IMR-90 (cell line): ENCODE results near the gene PLXNA3. TPM values are rescaled to one million over a fixed set of nuclear protein-coding genes. Genes with fewer than 3 reads are reported as not detected.
A peak's percentile ranks its signal among the peaks of the same experiment; 100 is the strongest.

Experiments
- ATAC-seq: fragments of 200-7000 bp; cut with Tn5 transposase; 2 replicates; pipeline ENCODE4 v1.9.1; 2020; ENCODE audit warnings: low read depth, mild to moderate bottlenecking, moderate library complexity
- BruUV-seq: library from RNA; stranded (reverse); fragments of 400-500 nt; replicated peaks from 2 replicates; lab custom pipeline; 2021; lab: Mats Ljungman, UMichigan
- CTCF ChIA-PET: fragments of 300-600 bp; formaldehyde crosslinking; extraction: SDS; loops from one replicate; lab custom pipeline; 2021; ENCODE audit warnings: antibody characterized with exemption; lab: Yijun Ruan, JAX
- POLR2A ChIA-PET: fragments of 300-600 bp; sonication (Branson Sonifier 250); formaldehyde crosslinking; loops from one replicate; lab custom pipeline; 2022; ENCODE audit warnings: antibody characterized with exemption; ENCODE audit not compliant: unreplicated experiment; lab: Charles Lee
- DNase-seq: peaks from one replicate; pipeline ENCODE4 v3.0.0; 2013
- H2AFZ ChIP-seq: replicated peaks from 2 replicates; pipeline ENCODE3; 2013; ENCODE audit warnings: low read length, mild to moderate bottlenecking; ENCODE audit not compliant: poor library complexity
- H2AK5ac ChIP-seq: 2 replicates; pipeline ENCODE4 v1.6.1; 2013; ENCODE audit warnings: low read depth, low read length, inconsistent platforms
- H2AK9ac ChIP-seq: replicated peaks from 2 replicates; pipeline ENCODE3; 2013; ENCODE audit warnings: mild to moderate bottlenecking, low read depth, low read length, moderate library complexity; ENCODE audit not compliant: poor library complexity
- H2BK120ac ChIP-seq: 2 replicates; pipeline ENCODE4 v1.6.1; 2013; ENCODE audit warnings: low read depth, low read length, inconsistent platforms
- H2BK15ac ChIP-seq: 3 replicates; pipeline ENCODE4 v1.6.1; 2013; ENCODE audit warnings: low read depth, low read length, inconsistent platforms
- H2BK20ac ChIP-seq: 2 replicates; pipeline ENCODE4 v1.6.1; 2013; ENCODE audit warnings: low read depth, mild to moderate bottlenecking, inconsistent platforms, low read length, moderate library complexity
- H2BK5ac ChIP-seq: 2 replicates; pipeline ENCODE4 v1.6.1; 2013; ENCODE audit warnings: mild to moderate bottlenecking, low read depth, low read length, inconsistent platforms; ENCODE audit not compliant: poor library complexity, severe bottlenecking
- H3K14ac ChIP-seq: replicated peaks from 2 replicates; pipeline ENCODE4 v1.6.1; 2013; ENCODE audit warnings: low read depth, low read length, inconsistent platforms
- H3K18ac ChIP-seq: 2 replicates; pipeline ENCODE4 v1.6.1; 2013; ENCODE audit warnings: low read depth, low read length, control low read depth
- H3K23ac ChIP-seq: 2 replicates; pipeline ENCODE4 v1.6.1; 2013; ENCODE audit warnings: low read depth, low read length, inconsistent platforms
- H3K27ac ChIP-seq: 2 replicates; pipeline ENCODE4 v1.5.1; 2013; ENCODE audit warnings: mild to moderate bottlenecking, control low read depth, low read length; ENCODE audit not compliant: insufficient read depth
- H3K27me3 ChIP-seq: 2 replicates; pipeline ENCODE4 v1.6.1; 2013; ENCODE audit warnings: low read length; ENCODE audit not compliant: control insufficient read depth, insufficient read depth
- H3K36me3 ChIP-seq: 2 replicates; pipeline ENCODE4 v1.6.1; 2013; ENCODE audit warnings: low read length, mixed read lengths; ENCODE audit not compliant: control insufficient read depth, insufficient read depth
- H3K4ac ChIP-seq: 2 replicates; pipeline ENCODE4 v1.6.1; 2013; ENCODE audit warnings: low read depth, low read length, inconsistent platforms
- H3K4me1 ChIP-seq: 2 replicates; pipeline ENCODE4 v1.6.1; 2013; ENCODE audit warnings: low read length, mixed read lengths; ENCODE audit not compliant: control insufficient read depth, insufficient read depth
- H3K4me2 ChIP-seq: 2 replicates; pipeline ENCODE4 v1.6.1; 2013; ENCODE audit warnings: low read depth, mild to moderate bottlenecking, control low read depth, low read length, moderate library complexity
- H3K4me3 ChIP-seq: 2 replicates; pipeline ENCODE4 v1.5.1; 2013; ENCODE audit warnings: low read depth, mild to moderate bottlenecking, control low read depth, low read length, moderate library complexity; ENCODE audit not compliant: insufficient read depth
- H3K56ac ChIP-seq: 2 replicates; pipeline ENCODE4 v1.6.1; 2013; ENCODE audit warnings: low read length, inconsistent platforms; ENCODE audit not compliant: insufficient read depth; ENCODE audit errors: extremely low read depth
- H3K79me1 ChIP-seq, 2 experiments: 2 replicates each; pipeline ENCODE4 v1.6.1; 2013; ENCODE audit warnings: low read length in 2 of 2, inconsistent platforms in 1 of 2, low read depth in 1 of 2
- H3K9ac ChIP-seq: 2 replicates; pipeline ENCODE4 v1.6.1; 2013; ENCODE audit warnings: low read depth, low read length, control low read depth
- H3K9me1 ChIP-seq: 2 replicates; pipeline ENCODE4 v1.6.1; 2013; ENCODE audit warnings: low read length, inconsistent platforms; ENCODE audit not compliant: insufficient read depth
- H3K9me3 ChIP-seq: 2 replicates; pipeline ENCODE4 v1.6.1; 2013; ENCODE audit warnings: low read length; ENCODE audit not compliant: control insufficient read depth, insufficient read depth
- H4K20me1 ChIP-seq: 2 replicates; pipeline ENCODE4 v1.6.1; 2013; ENCODE audit warnings: low read length, inconsistent platforms; ENCODE audit not compliant: insufficient read depth
- H4K5ac ChIP-seq: 2 replicates; pipeline ENCODE4 v1.6.1; 2013; ENCODE audit warnings: mild to moderate bottlenecking, low read depth, low read length, control low read depth
- H4K8ac ChIP-seq, 2 experiments: 2 replicates each; pipeline ENCODE4 v1.6.1; 2013; ENCODE audit warnings: low read depth in 2 of 2, low read length in 2 of 2, control low read depth in 1 of 2, inconsistent platforms in 1 of 2
- H4K91ac ChIP-seq: 2 replicates; pipeline ENCODE4 v1.6.1; 2013; ENCODE audit warnings: low read depth, low read length, inconsistent platforms; ENCODE audit not compliant: insufficient read depth
- BHLHE40 ChIP-seq: fragments of 150-350 bp; IDR thresholded peaks from 2 replicates; pipeline ENCODE4 v1.6.1; 2016; ENCODE audit warnings: mild to moderate bottlenecking, low read depth, low read length
- CEBPB ChIP-seq: IDR thresholded peaks from 2 replicates; pipeline ENCODE4 v1.6.1; 2012; ENCODE audit warnings: low read depth, low read length, improper control_type of control experiment
- CHD1 ChIP-seq: IDR thresholded peaks from 2 replicates; pipeline ENCODE4 v1.6.1; 2012; ENCODE audit warnings: low read depth, low read length, improper control_type of control experiment
- CTCF ChIP-seq: conservative IDR thresholded peaks from 2 replicates; pipeline ENCODE4 v1.5.1; 2012; ENCODE audit warnings: mild to moderate bottlenecking, low read depth, low read length, improper control_type of control experiment
- ELK1 ChIP-seq: fragments of 150-350 bp; IDR thresholded peaks from 2 replicates; pipeline ENCODE4 v1.6.1; 2016; ENCODE audit warnings: low read depth, mild to moderate bottlenecking, low read length, moderate library complexity, borderline replicate concordance
- FOS ChIP-seq: fragments of 150-350 bp; IDR thresholded peaks from 2 replicates; pipeline ENCODE4 v1.6.1; 2016; ENCODE audit warnings: low read depth, low read length
- MAFK ChIP-seq: IDR thresholded peaks from 2 replicates; pipeline ENCODE4 v1.6.1; 2012; ENCODE audit warnings: low read depth, low read length, improper control_type of control experiment
- MAZ ChIP-seq: IDR thresholded peaks from 2 replicates; pipeline ENCODE4 v1.6.1; 2012; ENCODE audit warnings: low read depth, mild to moderate bottlenecking, low read length, improper control_type of control experiment, moderate library complexity, borderline replicate concordance
- MXI1 ChIP-seq: IDR thresholded peaks from 2 replicates; pipeline ENCODE4 v1.6.1; 2012; ENCODE audit warnings: low read depth, mild to moderate bottlenecking, low read length, moderate library complexity, borderline replicate concordance
- NFE2L2 ChIP-seq: fragments of 150-350 bp; IDR thresholded peaks from 2 replicates; pipeline ENCODE4 v1.6.1; 2016; ENCODE audit warnings: low read depth, mild to moderate bottlenecking, low read length
- POLR2A ChIP-seq: IDR thresholded peaks from 2 replicates; pipeline ENCODE4 v1.6.1; 2012; ENCODE audit warnings: mild to moderate bottlenecking, low read depth, low read length
- RAD21 ChIP-seq: IDR thresholded peaks from 2 replicates; pipeline ENCODE4 v1.6.1; 2012; ENCODE audit warnings: low read length, improper control_type of control experiment
- RCOR1 ChIP-seq: IDR thresholded peaks from 2 replicates; pipeline ENCODE4 v1.6.1; 2012; ENCODE audit warnings: mild to moderate bottlenecking, low read length, improper control_type of control experiment; ENCODE audit not compliant: insufficient replicate concordance
- RFX5 ChIP-seq: IDR thresholded peaks from 2 replicates; pipeline ENCODE4 v1.8.0; 2012; ENCODE audit warnings: low read depth, mild to moderate bottlenecking, low read length, moderate library complexity
- SMC3 ChIP-seq: fragments of 150-350 bp; IDR thresholded peaks from 2 replicates; pipeline ENCODE4 v1.6.1; 2016; ENCODE audit warnings: low read depth, mild to moderate bottlenecking, antibody characterized with exemption, low read length, moderate library complexity
- USF2 ChIP-seq: fragments of 150-350 bp; IDR thresholded peaks from 2 replicates; pipeline ENCODE4 v1.6.1; 2017; ENCODE audit warnings: mild to moderate bottlenecking, antibody characterized with exemption, low read length, low read depth
- WGBS, 2 experiments: methylation state at CpG; one replicate each; pipeline versions ENCODE4 v1.1.5 to v1.1.7; 2013; ENCODE audit warnings: missing lambda C conversion rate in 2 of 2; ENCODE audit not compliant: insufficient read length in 1 of 2; ENCODE audit errors: extremely low coverage in 2 of 2; 5-methylcytosine and 5-hydroxymethylcytosine counted together
- dilution Hi-C: fragments of 300-500 bp; cut with HindIII; formaldehyde crosslinking; loops from one replicate; pipeline ENCODE4 v1.14.3; 2018; ENCODE audit warnings: low sequenced_read_pairs; ENCODE audit not compliant: unreplicated experiment
- in situ Hi-C: fragments of 300-500 bp; cut with MboI; formaldehyde crosslinking; loops from 3 replicates; pipeline ENCODE4 v1.14.3; 2019; ENCODE audit warnings: low sequenced_read_pairs, inconsistent platforms, mixed read lengths
- intact Hi-C: fragments of 100-400 bp; cut with micrococcal nuclease; formaldehyde crosslinking; loops from 2 replicates; pipeline ENCODE4 v1.10.0; 2022
- polyA plus RNA-seq, 3 experiments: library from polyadenylated mRNA; depleted of rRNA; stranded (reverse); fragments of >200 nt; gene quantifications; 2 replicates each; pipeline ENCODE4 v1.2.3, GENCODE V29; 2012; ENCODE audit warnings: low replicate concordance in 1 of 3
- total RNA-seq: library from RNA; depleted of rRNA; stranded (reverse); fragments of >200 nt; gene quantifications from 2 replicates; pipeline ENCODE4 v1.2.3, GENCODE V29; 2012

Gene PLXNA3
- total and polyA plus RNA-seq, 2 of the 4 experiments (the other 2 are of a cell fraction), result 4.3 to 111 TPM

GRCh38 chrX:154483325-154483724 lies 25.2 kb downstream of the PLXNA3 start:
- Histone ChIP-seq H3K4me2 (no peak overlapping the region), H4K5ac (no peak overlapping the region), H3K79me1 (peaks cover 3 to 23% of the 10 kb centered on the region in 2 experiments; a peak in 3 of 4 replicates), H4K91ac (no peak overlapping the region), H3K27ac (no peak overlapping the region), H2BK120ac (no peak overlapping the region), H3K9me1 (no peaks in the 10 kb centered on the region), H2AK5ac (no peak overlapping the region), H3K9ac (no peak overlapping the region), H3K18ac (no peak overlapping the region), H2BK20ac (no peak overlapping the region), H3K56ac (no peak overlapping the region), H4K20me1 (peaks cover 4% of the 10 kb centered on the region; the same call in 1 of the 2 replicates), H3K9me3 (no peaks in the 10 kb centered on the region), H4K8ac (no peak overlapping the region), H2AFZ (no peak overlapping the region), H3K4ac (no peak overlapping the region), H3K4me3 (no peak overlapping the region), H2BK5ac (no peak overlapping the region), H2AK9ac (peak overlapping the region; percentile 47), H3K27me3 (no peaks in the 10 kb centered on the region), H3K23ac (no peak overlapping the region), H2BK15ac (no peak overlapping the region), H3K14ac (no peak overlapping the region), H3K4me1 (peaks cover 2% of the 10 kb centered on the region; the same call in 1 of the 2 replicates), H3K36me3 (peaks cover 14% of the 10 kb centered on the region; the same call in 1 of the 2 replicates)
- in situ Hi-C loops, result no loop called here
- TF ChIP-seq CEBPB (no peak), CTCF (no peak), RAD21 (no peak), SMC3 (no peak), BHLHE40 (no peak), POLR2A (no peak), CHD1 (no peak), NFE2L2 (no peak), RFX5 (no peak), ELK1 (no peak), MAZ (no peak), FOS (no peak), MXI1 (no peak), MAFK (no peak), USF2 (no peak), RCOR1 (no peak)
- ChIA-PET CTCF (no interaction called here), POLR2A (no interaction called here)
- no peak for ATAC-seq
- WGBS, 2 experiments, result 49% methylated on average over 4 of the region's 7 CpGs; no CpG with 5 or more reads in 1 of the 2 experiments
- dilution Hi-C loops, result no loop called here
- no TSS peak for BruUV-seq
- intact Hi-C loops, result no loop called here
- DNase-seq, result no peak
